Measurements from ENCODE around the gene ARID1B.

ARID1B gene

DNA sequence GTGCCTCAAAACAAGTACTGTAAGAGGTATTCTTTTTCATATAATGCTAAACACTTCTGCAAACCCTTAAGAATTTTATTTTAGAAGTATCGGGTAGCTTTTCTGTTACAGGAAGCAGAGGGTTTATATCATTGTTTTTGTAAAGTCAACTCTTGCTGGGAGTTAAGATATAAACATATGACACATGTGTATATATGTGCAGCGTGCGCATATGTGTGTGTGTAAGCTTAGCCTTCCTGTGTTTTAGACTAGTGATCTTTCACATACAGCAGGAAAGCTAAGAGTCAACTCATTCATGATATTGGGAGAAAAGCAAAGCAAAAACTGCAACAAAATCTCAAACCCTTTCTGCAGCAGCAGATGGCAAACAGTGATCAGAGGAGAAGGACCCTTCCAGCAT lies 102.4 kb downstream of the ARID1B start:
- Histone ChIP-seq H3K4me1 (peaks cover 0 to 71% (median 33%) of the 10 kb centered on the region in 4 donors), H3K9me3 (no peaks in the 10 kb centered on the region), H3K36me3 (no peaks in the 10 kb centered on the region), H3K27ac (no peak overlapping the region), H3K27me3 (no peaks in the 10 kb centered on the region), H3K4me3 (no peak overlapping the region)
- no peak for DNase-seq
- intact Hi-C loops (cut with DNase I; ENCODE audit: low total_unique reads), result no loop called here
- TF ChIP-seq, protein P1, sequence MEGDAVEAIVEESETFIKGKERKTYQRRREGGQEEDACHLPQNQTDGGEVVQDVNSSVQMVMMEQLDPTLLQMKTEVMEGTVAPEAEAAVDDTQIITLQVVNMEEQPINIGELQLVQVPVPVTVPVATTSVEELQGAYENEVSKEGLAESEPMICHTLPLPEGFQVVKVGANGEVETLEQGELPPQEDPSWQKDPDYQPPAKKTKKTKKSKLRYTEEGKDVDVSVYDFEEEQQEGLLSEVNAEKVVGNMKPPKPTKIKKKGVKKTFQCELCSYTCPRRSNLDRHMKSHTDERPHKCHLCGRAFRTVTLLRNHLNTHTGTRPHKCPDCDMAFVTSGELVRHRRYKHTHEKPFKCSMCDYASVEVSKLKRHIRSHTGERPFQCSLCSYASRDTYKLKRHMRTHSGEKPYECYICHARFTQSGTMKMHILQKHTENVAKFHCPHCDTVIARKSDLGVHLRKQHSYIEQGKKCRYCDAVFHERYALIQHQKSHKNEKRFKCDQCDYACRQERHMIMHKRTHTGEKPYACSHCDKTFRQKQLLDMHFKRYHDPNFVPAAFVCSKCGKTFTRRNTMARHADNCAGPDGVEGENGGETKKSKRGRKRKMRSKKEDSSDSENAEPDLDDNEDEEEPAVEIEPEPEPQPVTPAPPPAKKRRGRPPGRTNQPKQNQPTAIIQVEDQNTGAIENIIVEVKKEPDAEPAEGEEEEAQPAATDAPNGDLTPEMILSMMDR (IDR thresholded peaks at IDR 0.05), result no peak

DNA sequence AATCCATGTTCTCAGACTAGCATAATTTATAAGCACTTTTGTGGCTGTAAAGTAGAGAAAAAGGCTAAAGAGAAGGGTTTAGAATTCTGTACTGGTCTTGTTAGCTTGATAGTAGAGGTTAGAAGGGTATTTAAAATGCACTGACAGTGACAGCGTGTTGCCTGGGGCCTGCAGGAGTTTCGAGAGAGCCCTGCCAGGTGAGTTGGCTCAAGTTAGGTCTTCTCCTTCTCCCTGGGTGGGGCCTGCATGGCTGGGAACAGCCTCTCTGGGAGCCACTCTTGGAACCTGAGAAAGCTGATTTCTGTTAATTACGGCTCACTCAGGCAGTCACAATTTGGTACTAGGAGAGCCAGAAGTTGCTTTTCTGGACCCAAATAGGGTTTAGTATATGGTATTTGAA lies 103.7 kb downstream of the ARID1B start:
- no peak for DNase-seq
- Histone ChIP-seq H3K27ac (no peak overlapping the region), H3K4me1 (peaks cover 0 to 72% (median 35%) of the 10 kb centered on the region in 4 donors), H3K9me3 (no peaks in the 10 kb centered on the region), H3K4me3 (no peak overlapping the region), H3K36me3 (no peaks in the 10 kb centered on the region), H3K27me3 (no peaks in the 10 kb centered on the region)
- TF ChIP-seq, protein P1 (IDR thresholded peaks at IDR 0.05), result no peak
- intact Hi-C loops (cut with DNase I; ENCODE audit: low total_unique reads), result no loop called here

DNA sequence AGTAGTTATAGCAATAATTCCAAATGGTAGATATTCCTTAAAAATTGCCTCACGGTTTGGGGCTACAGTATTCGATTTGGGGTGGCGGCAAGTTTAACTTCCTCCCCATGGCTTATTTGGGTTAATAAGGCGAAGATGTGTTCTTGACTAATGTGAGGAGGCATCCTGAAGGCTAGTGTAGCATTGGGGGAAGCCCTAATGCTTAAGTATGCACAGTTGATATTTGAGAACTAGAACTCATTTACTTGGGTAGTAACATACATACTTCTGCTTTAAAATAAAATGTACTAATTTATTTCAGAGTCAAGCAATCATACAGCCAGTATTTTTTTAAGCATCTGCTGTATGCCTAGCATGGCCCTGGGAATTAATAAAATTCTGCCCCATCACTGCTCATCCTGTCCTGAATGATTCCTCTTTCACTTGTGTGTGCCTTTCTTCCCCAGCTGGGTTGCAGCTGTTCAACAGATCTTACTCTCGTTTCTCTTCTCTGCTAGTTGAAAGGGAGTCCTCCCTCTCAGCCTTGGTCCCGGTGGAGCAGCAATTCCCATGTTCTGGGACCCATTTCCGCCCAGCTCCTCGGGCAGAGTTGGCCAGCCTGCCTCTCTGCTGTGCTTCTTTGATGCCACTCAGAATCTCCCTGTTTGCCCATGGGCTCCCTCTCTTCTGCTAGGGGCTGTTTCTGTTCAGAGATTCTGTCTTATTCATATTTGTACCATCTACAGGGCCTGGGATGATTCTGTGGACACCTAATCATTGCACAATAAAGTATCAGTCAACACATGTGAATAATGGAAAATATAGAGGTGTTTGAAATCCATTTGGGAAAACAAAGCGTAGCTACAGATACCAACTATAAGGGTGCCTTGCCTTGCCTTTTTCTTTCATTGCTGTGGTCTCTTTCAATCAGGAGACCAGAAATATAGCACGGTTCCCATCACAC lies 104.8 kb downstream of the ARID1B start:
- H3K27ac ChIP-seq, result no peak overlapping the region
- no peak overlapping the region for H3K4me3 ChIP-seq
- TF ChIP-seq, protein P1 (IDR thresholded peaks at IDR 0.05), result no peak
- peaks cover 0 to 72% (median 35%) of the 10 kb centered on the region in 4 donors for H3K4me1 ChIP-seq
- no peaks in the 10 kb centered on the region for H3K36me3 ChIP-seq
- H3K27me3 ChIP-seq, result no peaks in the 10 kb centered on the region
- intact Hi-C loops (cut with DNase I; ENCODE audit: low total_unique reads), result no loop called here
- no peak for DNase-seq
- H3K9me3 ChIP-seq, result no peaks in the 10 kb centered on the region

DNA sequence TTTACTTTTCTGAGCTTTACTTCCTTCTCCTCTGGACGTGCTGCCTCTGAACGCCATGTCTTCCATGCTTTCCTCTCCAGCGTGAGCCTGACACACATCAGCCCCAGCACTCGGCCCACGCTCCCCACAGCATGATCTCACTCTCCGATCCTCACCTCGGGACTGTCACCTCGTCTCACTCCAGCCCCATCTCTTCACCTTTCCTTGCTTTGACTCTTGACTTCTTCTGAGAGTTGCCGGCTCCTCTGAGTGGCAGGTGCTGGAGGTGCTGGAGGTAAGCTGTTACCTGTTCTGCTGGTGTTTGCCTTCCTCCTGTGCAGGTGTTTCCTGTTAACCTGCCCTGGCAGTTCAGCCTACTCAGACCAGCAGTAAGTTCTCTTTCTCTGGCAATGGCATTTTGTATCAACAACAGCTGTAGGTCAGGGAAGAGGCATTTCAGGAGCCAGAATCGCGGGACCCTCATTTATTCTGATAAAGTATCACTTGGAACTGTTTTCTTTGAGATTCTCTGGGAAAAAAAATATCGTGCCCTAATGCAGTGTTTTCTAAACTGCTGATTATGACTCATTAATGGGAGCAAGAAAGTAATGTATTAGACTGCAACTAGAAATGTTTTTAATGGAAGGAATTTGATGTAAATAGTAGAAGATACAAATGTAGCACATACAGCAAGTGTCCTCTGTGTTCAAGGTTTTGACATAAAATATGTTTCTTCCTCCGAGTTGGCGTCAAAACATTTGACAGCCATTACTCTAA lies 106.5 kb downstream of the ARID1B start:
- intact Hi-C loops (cut with DNase I; ENCODE audit: low total_unique reads), result no loop called here
- Histone ChIP-seq H3K36me3 (no peaks in the 10 kb centered on the region), H3K27me3 (no peaks in the 10 kb centered on the region), H3K4me3 (no peak overlapping the region), H3K4me1 (peaks cover 0 to 72% (median 32%) of the 10 kb centered on the region in 4 donors), H3K9me3 (no peaks in the 10 kb centered on the region), H3K27ac (no peak overlapping the region)
- TF ChIP-seq, protein P1 (IDR thresholded peaks at IDR 0.05), result no peak
- DNase-seq, result no peak

DNA sequence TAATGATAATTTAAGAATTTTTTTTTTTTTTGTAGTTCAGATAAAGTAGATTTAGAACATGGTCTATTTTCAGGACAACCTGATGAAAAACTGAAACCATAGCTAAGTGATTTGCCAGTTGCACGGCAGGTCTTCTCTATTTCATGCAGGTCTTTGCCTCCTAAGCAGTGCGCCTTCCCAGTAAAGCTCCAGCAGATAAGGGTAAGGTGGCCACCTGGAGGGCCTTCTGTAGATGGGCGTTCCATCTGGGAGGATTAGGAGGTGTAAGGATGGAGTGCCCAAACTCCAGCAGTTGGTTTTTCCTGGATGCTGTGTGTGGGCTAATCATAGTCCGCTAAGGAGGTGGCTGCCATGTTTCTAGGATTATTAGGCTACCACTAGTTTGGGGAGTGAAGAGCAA lies 107.1 kb downstream of the ARID1B start:
- no peaks in the 10 kb centered on the region for H3K27me3 ChIP-seq
- intact Hi-C loops (cut with DNase I; ENCODE audit: low total_unique reads), result no loop called here
- no peak overlapping the region for H3K4me3 ChIP-seq
- H3K9me3 ChIP-seq, result no peaks in the 10 kb centered on the region
- no peaks in the 10 kb centered on the region for H3K36me3 ChIP-seq
- no peak overlapping the region for H3K27ac ChIP-seq
- DNase-seq, result no peak
- H3K4me1 ChIP-seq, result peaks cover 0 to 70% (median 32%) of the 10 kb centered on the region in 4 donors
- TF ChIP-seq, protein P1 (IDR thresholded peaks at IDR 0.05), result no peak
